H1 (cell line): ENCODE results near the gene N4BP3. TPM values are rescaled to one million over a fixed set of nuclear protein-coding genes. Genes with fewer than 3 reads are reported as not detected.
A peak's percentile ranks its signal among the peaks of the same experiment; 100 is the strongest.

Source experiments
- CTCF ChIA-PET: fragments of 300-600 bp; sonication (Branson Sonifier 250); formaldehyde crosslinking; loops from one replicate; lab custom pipeline; 2021; ENCODE audit not compliant: partially characterized antibody; lab: Charles Lee
- POLR2A ChIA-PET: fragments of 300-600 bp; sonication (Branson Sonifier 250); formaldehyde crosslinking; loops from one replicate; lab custom pipeline; 2021; ENCODE audit warnings: inconsistent platforms; ENCODE audit not compliant: partially characterized antibody; lab: Charles Lee
- DNase-seq, 2 experiments: peaks; one replicate each; pipeline versions ENCODE4 v3.0.0 to v3.0.0-alpha.2; 2010 to 2022; ENCODE audit warnings: low spot score in 2 of 2, low read depth in 1 of 2, mixed read lengths in 1 of 2
- FAIRE-seq: peaks from 2 replicates; lab custom pipeline; 2011; peaks lifted over from hg19 to GRCh38; lab: Jason Lieb, UNC
- H2AFZ ChIP-seq: 2 replicates; pipeline ENCODE4 v1.8.1; 2012; ENCODE audit warnings: low read length, inconsistent platforms
- H2AK5ac ChIP-seq: 2 replicates; pipeline ENCODE4 v1.6.1; 2013; ENCODE audit warnings: low read depth, low read length
- H2BK120ac ChIP-seq: replicated peaks from 2 replicates; pipeline ENCODE3; 2013; ENCODE audit warnings: low read depth, low read length, inconsistent platforms
- H2BK12ac ChIP-seq: 2 replicates; pipeline ENCODE4 v1.6.1; 2013; ENCODE audit warnings: low read depth, low read length
- H2BK15ac ChIP-seq: 2 replicates; pipeline ENCODE4 v1.6.1; 2013; ENCODE audit warnings: low read length
- H2BK20ac ChIP-seq: 2 replicates; pipeline ENCODE4 v1.6.1; 2013; ENCODE audit warnings: low read length
- H2BK5ac ChIP-seq: 2 replicates; pipeline ENCODE4 v1.6.1; 2013; ENCODE audit warnings: low read depth, low read length
- H3K14ac ChIP-seq: 2 replicates; pipeline ENCODE4 v1.6.1; 2013; ENCODE audit warnings: inconsistent platforms; ENCODE audit not compliant: insufficient read length
- H3K18ac ChIP-seq: 2 replicates; pipeline ENCODE4 v1.6.1; 2013; ENCODE audit warnings: low read length; ENCODE audit errors: extremely low read depth
- H3K23ac ChIP-seq: 2 replicates; pipeline ENCODE4 v1.6.1; 2013; ENCODE audit warnings: inconsistent platforms; ENCODE audit not compliant: insufficient read length
- H3K23me2 ChIP-seq: 2 replicates; pipeline ENCODE4 v1.6.1; 2013; ENCODE audit warnings: low read depth, low read length
- H3K27ac ChIP-seq: 2 replicates; pipeline ENCODE4 v1.6.1; 2011; ENCODE audit warnings: low read depth, low read length, inconsistent platforms
- H3K27me3 ChIP-seq, 4 experiments: replicated peaks in 1 of 4; 1 replicate in 1 of 4; 2 replicates in 3 of 4; pipeline versions ENCODE4 v1.6.1 to v1.8.1; 2011 to 2013; ENCODE audit warnings: low read length in 3 of 4, mild to moderate bottlenecking in 3 of 4, inconsistent platforms in 2 of 4, mixed read lengths in 2 of 4, moderate library complexity in 1 of 4; ENCODE audit not compliant: control insufficient read depth in 3 of 4, insufficient read depth in 3 of 4; ENCODE audit errors: extremely low read depth in 1 of 4
- H3K36me3 ChIP-seq, 4 experiments: 2 replicates each; pipeline versions ENCODE4 v1.6.1 to v1.8.1; 2011 to 2013; ENCODE audit warnings: mild to moderate bottlenecking in 4 of 4, low read length in 3 of 4, moderate library complexity in 2 of 4, control low read depth in 1 of 4, inconsistent platforms in 1 of 4; ENCODE audit not compliant: insufficient read depth in 4 of 4, control insufficient read depth in 2 of 4
- H3K4ac ChIP-seq: replicated peaks from 2 replicates; pipeline ENCODE3; 2013; ENCODE audit warnings: low read length, low read depth, mixed read lengths, inconsistent platforms; ENCODE audit not compliant: insufficient read length
- H3K4me1 ChIP-seq, 4 experiments: replicated peaks in 1 of 4; 1 replicate in 1 of 4; 2 replicates in 3 of 4; pipeline versions ENCODE4 v1.6.1 to v1.8.1; 2011 to 2013; ENCODE audit warnings: low read length in 3 of 4, inconsistent platforms in 2 of 4, mixed read lengths in 1 of 4; ENCODE audit not compliant: insufficient read depth in 4 of 4, control insufficient read depth in 3 of 4
- H3K4me2 ChIP-seq, 2 experiments: 2 replicates each; pipeline versions ENCODE4 v1.6.1 to v1.8.1; 2011 to 2013; ENCODE audit warnings: low read depth in 2 of 2, low read length in 2 of 2, control low read depth in 1 of 2, inconsistent platforms in 1 of 2, mild to moderate bottlenecking in 1 of 2; ENCODE audit not compliant: insufficient read depth in 1 of 2
- H3K4me3 ChIP-seq, 4 experiments: fragments of 200-600, 300-600 bp in 1 of 4; sonication (generic), shearing (Covaris generic), sonication (Bioruptor Twin) in 1 of 4; 2 replicates each; pipeline versions ENCODE4 v1.5.1 to v1.8.1; 2011 to 2016; ENCODE audit warnings: low read length in 4 of 4, low read depth in 3 of 4, control low read depth in 2 of 4, inconsistent platforms in 2 of 4, mild to moderate bottlenecking in 2 of 4, mixed read lengths in 1 of 4, moderate library complexity in 1 of 4; ENCODE audit not compliant: insufficient read depth in 2 of 4; ENCODE audit errors: extremely low read depth in 1 of 4
- H3K56ac ChIP-seq: replicated peaks from 2 replicates; pipeline ENCODE3; 2013; ENCODE audit warnings: low read depth, mild to moderate bottlenecking, mixed read lengths, low read length, inconsistent platforms; ENCODE audit not compliant: insufficient read length
- H3K79me1 ChIP-seq: 2 replicates; pipeline ENCODE4 v1.6.1; 2013; ENCODE audit warnings: low read depth, low read length, control low read depth
- H3K79me2 ChIP-seq, 2 experiments: 2 replicates each; pipeline versions ENCODE4 v1.6.1 to v1.8.1; 2012 to 2013; ENCODE audit warnings: low read length in 2 of 2, mild to moderate bottlenecking in 2 of 2, inconsistent platforms in 1 of 2; ENCODE audit not compliant: insufficient read depth in 2 of 2, control insufficient read depth in 1 of 2
- H3K9ac ChIP-seq, 4 experiments: replicated peaks in 1 of 4; 1 replicate in 1 of 4; 2 replicates in 3 of 4; pipeline versions ENCODE4 v1.6.1 to v1.8.1; 2011 to 2013; ENCODE audit warnings: low read depth in 3 of 4, low read length in 3 of 4, control low read depth in 2 of 4, mild to moderate bottlenecking in 2 of 4, moderate library complexity in 2 of 4, inconsistent platforms in 1 of 4; ENCODE audit errors: extremely low read depth in 1 of 4
- H3K9me3 ChIP-seq, 2 experiments: 2 replicates each; pipeline versions ENCODE4 v1.6.1 to v1.8.1; 2012 to 2013; ENCODE audit warnings: mild to moderate bottlenecking in 2 of 2, moderate library complexity in 2 of 2, control low read depth in 1 of 2, inconsistent platforms in 1 of 2, low read depth in 1 of 2, low read length in 1 of 2, mixed read lengths in 1 of 2; ENCODE audit not compliant: insufficient read depth in 2 of 2
- H4K20me1 ChIP-seq, 2 experiments: replicated peaks in 1 of 2; 2 replicates each; pipeline versions ENCODE3 to v1.8.1; 2011 to 2013; ENCODE audit warnings: inconsistent platforms in 2 of 2, low read length in 2 of 2, mild to moderate bottlenecking in 1 of 2; ENCODE audit not compliant: insufficient read depth in 2 of 2, control insufficient read depth in 1 of 2
- H4K5ac ChIP-seq: 2 replicates; pipeline ENCODE4 v1.6.1; 2013; ENCODE audit warnings: low read length, low read depth, mixed read lengths, inconsistent platforms; ENCODE audit not compliant: insufficient read length
- H4K8ac ChIP-seq: 2 replicates; pipeline ENCODE4 v1.8.0; 2013; ENCODE audit warnings: mild to moderate bottlenecking, moderate library complexity, low read length, inconsistent platforms; ENCODE audit not compliant: insufficient read depth; ENCODE audit errors: extremely low read depth
- H4K91ac ChIP-seq: replicated peaks from 2 replicates; pipeline ENCODE3; 2013; ENCODE audit warnings: low read length, mixed read lengths, inconsistent platforms; ENCODE audit not compliant: insufficient read length
- CREB1 ChIP-seq: IDR thresholded peaks from 2 replicates; pipeline ENCODE4 v1.6.1; 2012; ENCODE audit warnings: inconsistent platforms
- JUND ChIP-seq: IDR thresholded peaks from 2 replicates; pipeline ENCODE4 v1.6.1; 2011; ENCODE audit warnings: mild to moderate bottlenecking, improper control_type of control experiment, low read length
- POLR2A ChIP-seq, 2 experiments: IDR thresholded peaks; 1 replicate in 1 of 2; 2 replicates in 1 of 2; pipeline ENCODE4 v1.6.1; 2011; ENCODE audit warnings: low read depth in 2 of 2, low read length in 2 of 2, mild to moderate bottlenecking in 2 of 2; ENCODE audit errors: control extremely low read depth in 1 of 2
- RAD21 ChIP-seq, 2 experiments: IDR thresholded peaks in 1 of 2; conservative IDR thresholded peaks in 1 of 2; 2 replicates each; pipeline ENCODE4 v1.6.1; 2011; ENCODE audit warnings: low read depth in 2 of 2, low read length in 2 of 2, improper control_type of control experiment in 1 of 2, inconsistent platforms in 1 of 2, mild to moderate bottlenecking in 1 of 2, moderate library complexity in 1 of 2
- TAF7 ChIP-seq: optimal IDR thresholded peaks from 2 replicates; pipeline ENCODE3; 2011; ENCODE audit warnings: low read depth, mild to moderate bottlenecking, inconsistent platforms, low read length, moderate library complexity, borderline replicate concordance
- ZNF274 ChIP-seq: IDR thresholded peaks from 2 replicates; pipeline ENCODE4 v1.7.0; 2012; ENCODE audit warnings: low read length, borderline replicate concordance; ENCODE audit errors: extremely low read depth
- WGBS, 2 experiments: shearing (Covaris generic) in 1 of 2; methylation state at CpG; one replicate each; pipeline versions ENCODE4 v1.1.6 to v1.1.7; 2013 to 2015; ENCODE audit warnings: low lambda C conversion rate in 2 of 2, mixed read lengths in 2 of 2, inconsistent platforms in 1 of 2, low coverage in 1 of 2, missing lambda C conversion rate in 1 of 2; ENCODE audit not compliant: insufficient replicate concordance in 2 of 2, insufficient coverage in 1 of 2, insufficient read length in 1 of 2; ENCODE audit errors: extremely low coverage in 1 of 2, missing lambda C conversion rate in 1 of 2; 5-methylcytosine and 5-hydroxymethylcytosine counted together
- polyA plus RNA-seq, 7 experiments: library from polyadenylated mRNA; depleted of rRNA in 3 of 7; stranded (reverse) in 5 of 7; unstranded in 2 of 7; fragments of >200 nt in 5 of 7; fragments of 200-250 nt in 2 of 7; gene quantifications; 1 replicate in 5 of 7; 2 replicates in 1 of 7; 4 replicates in 1 of 7; pipeline versions ENCODE4 v1.2.1 to v1.2.3, GENCODE V29; 2011 to 2013; ENCODE audit warnings: missing spikeins in 2 of 7, mixed read lengths in 2 of 7
- total RNA-seq: library from RNA; stranded (reverse); fragmentation: NEBNext Ultra II Directional; extraction: Animal tissue kit (Norgen Biotek cat#: 25700); gene quantifications from 2 replicates; pipeline ENCODE4 v1.2.1, GENCODE V29; 2021
- TF ChIP-seq, protein P1 (sequence below), 3 experiments: IDR thresholded peaks; 1 replicate in 2 of 3; 2 replicates in 1 of 3; pipeline versions ENCODE4 v1.5.1 to v1.6.1; 2011; ENCODE audit warnings: low read length in 3 of 3, mild to moderate bottlenecking in 3 of 3, inconsistent platforms in 2 of 3, low read depth in 1 of 3, moderate library complexity in 1 of 3; ENCODE audit not compliant: insufficient read depth in 1 of 3; ENCODE audit errors: control extremely low read depth in 1 of 3
- TF ChIP-seq, protein P2 (sequence below): IDR thresholded peaks from 2 replicates; pipeline ENCODE4 v1.6.1; 2012; ENCODE audit warnings: inconsistent platforms

Gene N4BP3
- total and polyA plus RNA-seq, 2 of the 8 experiments (the other 6 are each of a cell fraction or from before 2014, with no cell fraction given), result 13.1 to 39.2 TPM

DNA sequence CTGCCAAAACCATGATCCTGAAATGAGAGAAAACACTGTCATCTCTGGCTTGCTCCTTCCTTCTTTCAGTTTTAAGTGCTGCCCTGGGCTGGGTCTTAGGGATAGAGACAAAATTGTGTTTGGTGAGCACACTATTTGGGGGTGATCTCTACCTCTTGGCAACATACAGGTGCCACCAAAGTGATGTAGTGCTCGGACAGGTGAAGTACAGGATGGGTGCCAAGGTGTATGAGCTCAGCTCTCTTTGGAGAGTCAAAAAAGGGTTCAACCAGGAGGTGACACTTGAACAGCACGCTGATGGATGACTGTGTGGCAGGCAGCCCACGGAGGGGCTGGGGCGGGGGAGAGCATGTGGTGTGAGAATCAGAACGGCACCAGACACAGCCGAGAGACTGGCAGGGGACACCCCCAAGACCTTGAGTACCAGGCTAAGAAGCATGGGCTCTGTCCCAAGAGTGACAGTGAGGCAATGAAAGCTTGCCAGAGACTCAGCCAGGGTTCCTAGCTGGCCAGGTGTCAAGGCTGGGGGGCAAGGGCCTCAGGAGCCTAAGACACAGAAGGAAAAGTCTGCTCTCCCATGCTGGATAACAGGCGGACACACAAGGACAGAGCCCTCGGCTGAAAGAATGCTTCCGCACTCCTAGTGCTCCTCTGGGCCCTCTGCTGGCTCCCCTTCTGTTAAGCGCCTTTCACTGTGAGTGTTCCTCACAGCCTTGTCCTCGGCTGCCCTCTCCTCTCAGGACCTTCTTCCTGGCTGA, 37.8 kb downstream of the N4BP3 start:
- peaks cover 6% of the 10 kb centered on the region; the same call in 1 of the 2 replicates for H3K23me2 ChIP-seq
- no peak overlapping the region for H2AFZ ChIP-seq
- no peak overlapping the region for H2AK5ac ChIP-seq
- FAIRE-seq (no peak), DNase-seq (no peak)
- no peak overlapping the region for H4K5ac ChIP-seq
- no peak overlapping the region for H3K4me3 ChIP-seq
- H2BK120ac ChIP-seq, result no peak overlapping the region
- H3K36me3 ChIP-seq, result peaks cover 43 to 56% (median 47%) of the 10 kb centered on the region in 4 experiments
- ChIA-PET CTCF (interaction anchor here (0.9 to 24.6 kb wide), 5 partner anchors 16 to 84 kb away, joined by 3 to 515 read pairs (median 103); no protein-coding TSS in a partner anchor), POLR2A (interaction anchor here (0.6 to 40.7 kb wide), 15 partner anchors 9 to 80 kb away, joined by 3 to 1250 read pairs (median 8); partner anchors contain the start of genes HNRNPAB, N4BP3 and RMND5B)
- peaks cover 0 to 3% (median 2%) of the 10 kb centered on the region in 4 experiments; a peak in 5 of 7 replicates for H3K4me1 ChIP-seq
- WGBS, 2 experiments, result 87% methylated on average over 11 of the region's 11 CpGs; no CpG with 5 or more reads in 1 of the 2 experiments
- H4K8ac ChIP-seq, result no peak overlapping the region
- H2BK12ac ChIP-seq, result no peak overlapping the region
- H4K20me1 ChIP-seq, result peaks cover 18% of the 10 kb centered on the region in 2 experiments
- no peaks in the 10 kb centered on the region for H3K9me3 ChIP-seq
- H3K27me3 ChIP-seq, result no peaks in the 10 kb centered on the region
- no peak overlapping the region for H3K4ac ChIP-seq
- H2BK20ac ChIP-seq, result no peak overlapping the region
- no peak overlapping the region for H3K23ac ChIP-seq
- H3K14ac ChIP-seq, result no peak overlapping the region
- no peak overlapping the region for H3K27ac ChIP-seq
- peaks cover 0 to 12% of the 10 kb centered on the region in 2 experiments; a peak in 2 of 4 replicates for H3K79me2 ChIP-seq
- H3K9ac ChIP-seq, result no peak overlapping the region
- H3K4me2 ChIP-seq, result no peak overlapping the region
- no peak overlapping the region for H3K56ac ChIP-seq
- H2BK5ac ChIP-seq, result no peak overlapping the region
- no peak overlapping the region for H4K91ac ChIP-seq
- H3K79me1 ChIP-seq, result peaks cover 6% of the 10 kb centered on the region
- H2BK15ac ChIP-seq, result no peak overlapping the region
- H3K18ac ChIP-seq, result no peak overlapping the region
- no peak for TF ChIP-seq JUND
- 0 out of 4 replicates have a peak, but pooled peaks of 1 of the 2 experiments have one; percentile 16 for TF ChIP-seq RAD21 (IDR thresholded peaks at IDR 0.05 in 1 of 2, conservative IDR thresholded peaks at IDR 0.05 in 1 of 2; ENCODE audit: low read depth in 2 of 2, low read length in 2 of 2)
- TF ChIP-seq, protein P1, sequence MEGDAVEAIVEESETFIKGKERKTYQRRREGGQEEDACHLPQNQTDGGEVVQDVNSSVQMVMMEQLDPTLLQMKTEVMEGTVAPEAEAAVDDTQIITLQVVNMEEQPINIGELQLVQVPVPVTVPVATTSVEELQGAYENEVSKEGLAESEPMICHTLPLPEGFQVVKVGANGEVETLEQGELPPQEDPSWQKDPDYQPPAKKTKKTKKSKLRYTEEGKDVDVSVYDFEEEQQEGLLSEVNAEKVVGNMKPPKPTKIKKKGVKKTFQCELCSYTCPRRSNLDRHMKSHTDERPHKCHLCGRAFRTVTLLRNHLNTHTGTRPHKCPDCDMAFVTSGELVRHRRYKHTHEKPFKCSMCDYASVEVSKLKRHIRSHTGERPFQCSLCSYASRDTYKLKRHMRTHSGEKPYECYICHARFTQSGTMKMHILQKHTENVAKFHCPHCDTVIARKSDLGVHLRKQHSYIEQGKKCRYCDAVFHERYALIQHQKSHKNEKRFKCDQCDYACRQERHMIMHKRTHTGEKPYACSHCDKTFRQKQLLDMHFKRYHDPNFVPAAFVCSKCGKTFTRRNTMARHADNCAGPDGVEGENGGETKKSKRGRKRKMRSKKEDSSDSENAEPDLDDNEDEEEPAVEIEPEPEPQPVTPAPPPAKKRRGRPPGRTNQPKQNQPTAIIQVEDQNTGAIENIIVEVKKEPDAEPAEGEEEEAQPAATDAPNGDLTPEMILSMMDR (IDR thresholded peaks at IDR 0.05; ENCODE audit: control extremely low read depth in 1 of 3, insufficient read depth in 1 of 3, low read depth in 1 of 3, low read length in 3 of 3), result peak in 1 of 3 experiments; percentile 35; a peak in 2 of 4 replicates
- TF ChIP-seq, protein P2, sequence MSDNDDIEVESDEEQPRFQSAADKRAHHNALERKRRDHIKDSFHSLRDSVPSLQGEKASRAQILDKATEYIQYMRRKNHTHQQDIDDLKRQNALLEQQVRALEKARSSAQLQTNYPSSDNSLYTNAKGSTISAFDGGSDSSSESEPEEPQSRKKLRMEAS, result no peak
- TF ChIP-seq CREB1, result no peak
- TF ChIP-seq POLR2A (IDR thresholded peaks at IDR 0.05; ENCODE audit: control extremely low read depth in 1 of 2, low read depth in 2 of 2, low read length in 2 of 2), result peak in 1 of 2 experiments; percentile 81; a peak in 1 of 3 replicates
- no peak for TF ChIP-seq TAF7
- no peak for TF ChIP-seq ZNF274
